ENCODE results near the gene STRAP.

DNA sequence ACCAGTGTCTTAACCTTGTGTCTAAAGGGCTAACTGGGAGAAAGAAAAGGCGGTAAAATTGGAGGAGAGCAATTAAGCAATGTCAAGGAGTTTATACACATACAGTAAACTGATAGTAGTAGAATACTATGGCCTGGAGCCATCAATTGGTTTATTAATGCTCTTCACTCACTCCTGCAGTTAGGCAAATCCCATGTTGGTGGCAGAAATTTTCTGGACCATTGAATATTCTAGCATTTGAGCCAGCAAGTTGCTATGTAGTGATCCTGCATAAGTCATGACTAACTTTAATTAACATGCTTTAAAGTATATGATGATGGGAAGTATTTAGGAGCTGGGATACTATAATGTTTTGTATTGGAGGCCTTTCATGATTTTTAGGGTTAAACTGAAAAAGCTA is 14.7 kb downstream of the STRAP start:
- TF ChIP-seq, protein P1, sequence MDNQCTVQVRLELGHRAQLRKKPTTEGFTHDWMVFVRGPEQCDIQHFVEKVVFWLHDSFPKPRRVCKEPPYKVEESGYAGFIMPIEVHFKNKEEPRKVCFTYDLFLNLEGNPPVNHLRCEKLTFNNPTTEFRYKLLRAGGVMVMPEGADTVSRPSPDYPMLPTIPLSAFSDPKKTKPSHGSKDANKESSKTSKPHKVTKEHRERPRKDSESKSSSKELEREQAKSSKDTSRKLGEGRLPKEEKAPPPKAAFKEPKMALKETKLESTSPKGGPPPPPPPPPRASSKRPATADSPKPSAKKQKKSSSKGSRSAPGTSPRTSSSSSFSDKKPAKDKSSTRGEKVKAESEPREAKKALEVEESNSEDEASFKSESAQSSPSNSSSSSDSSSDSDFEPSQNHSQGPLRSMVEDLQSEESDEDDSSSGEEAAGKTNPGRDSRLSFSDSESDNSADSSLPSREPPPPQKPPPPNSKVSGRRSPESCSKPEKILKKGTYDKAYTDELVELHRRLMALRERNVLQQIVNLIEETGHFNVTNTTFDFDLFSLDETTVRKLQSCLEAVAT (IDR thresholded peaks at IDR 0.05) = no peak
- TF ChIP-seq GABPA (IDR thresholded peaks at IDR 0.05; ENCODE audit: low read depth) = no peak
- TF ChIP-seq TAF1 (IDR thresholded peaks at IDR 0.05; ENCODE audit: borderline replicate concordance, low read depth, low read length) = no peak
- TF ChIP-seq CBX5 (IDR thresholded peaks at IDR 0.05; ENCODE audit: low read depth) = no peak
- no peak for TF ChIP-seq RAD21 (IDR thresholded peaks at IDR 0.05; ENCODE audit: insufficient read depth, low read depth, low read length)
- no peak for TF ChIP-seq BACH1 (IDR thresholded peaks at IDR 0.05; ENCODE audit: borderline replicate concordance)
- no peak for TF ChIP-seq SMARCA5 (IDR thresholded peaks at IDR 0.05)
- TF ChIP-seq, protein P2, sequence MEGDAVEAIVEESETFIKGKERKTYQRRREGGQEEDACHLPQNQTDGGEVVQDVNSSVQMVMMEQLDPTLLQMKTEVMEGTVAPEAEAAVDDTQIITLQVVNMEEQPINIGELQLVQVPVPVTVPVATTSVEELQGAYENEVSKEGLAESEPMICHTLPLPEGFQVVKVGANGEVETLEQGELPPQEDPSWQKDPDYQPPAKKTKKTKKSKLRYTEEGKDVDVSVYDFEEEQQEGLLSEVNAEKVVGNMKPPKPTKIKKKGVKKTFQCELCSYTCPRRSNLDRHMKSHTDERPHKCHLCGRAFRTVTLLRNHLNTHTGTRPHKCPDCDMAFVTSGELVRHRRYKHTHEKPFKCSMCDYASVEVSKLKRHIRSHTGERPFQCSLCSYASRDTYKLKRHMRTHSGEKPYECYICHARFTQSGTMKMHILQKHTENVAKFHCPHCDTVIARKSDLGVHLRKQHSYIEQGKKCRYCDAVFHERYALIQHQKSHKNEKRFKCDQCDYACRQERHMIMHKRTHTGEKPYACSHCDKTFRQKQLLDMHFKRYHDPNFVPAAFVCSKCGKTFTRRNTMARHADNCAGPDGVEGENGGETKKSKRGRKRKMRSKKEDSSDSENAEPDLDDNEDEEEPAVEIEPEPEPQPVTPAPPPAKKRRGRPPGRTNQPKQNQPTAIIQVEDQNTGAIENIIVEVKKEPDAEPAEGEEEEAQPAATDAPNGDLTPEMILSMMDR (IDR thresholded peaks at IDR 0.05 in 2 of 3, conservative IDR thresholded peaks at IDR 0.05 in 1 of 3; ENCODE audit: control insufficient read depth in 2 of 3, extremely low read depth in 1 of 3, insufficient read depth in 1 of 3, low read depth in 3 of 3, low read length in 3 of 3) = no peak
- no peak for TF ChIP-seq ZNF384 (IDR thresholded peaks at IDR 0.05; ENCODE audit: borderline replicate concordance, low read depth, low read length)
- no peak for TF ChIP-seq HDAC2 (IDR thresholded peaks at IDR 0.05)

All from GM12878 (cell line).